HepG2 (cell line): ENCODE results near the gene KHK. TPM values are rescaled to one million over a fixed set of nuclear protein-coding genes. Genes with fewer than 3 reads are reported as not detected.

ENCODE experiments used
- ASH2L ChIP-seq: fragments of 300-600, 200-600 bp; sonication (generic); IDR thresholded peaks from 2 replicates; pipeline ENCODE4 v1.7.0; 2017; ENCODE audit warnings: low read depth, mild to moderate bottlenecking, moderate library complexity, mixed read lengths, low read length; ENCODE audit not compliant: insufficient read length
- CEBPB ChIP-seq: IDR thresholded peaks from 2 replicates; pipeline ENCODE4 v1.6.1; 2011; ENCODE audit warnings: low read depth, low read length, improper control_type of control experiment, borderline replicate concordance
- GATA4 ChIP-seq: sonication (generic); IDR thresholded peaks from 2 replicates; pipeline ENCODE4 v1.6.1; 2016; ENCODE audit warnings: antibody characterized with exemption, low read depth, borderline replicate concordance
- HNRNPUL1 ChIP-seq: fragments of 200-400 bp; formaldehyde crosslinking; IDR thresholded peaks from 2 replicates; pipeline ENCODE4 v1.6.1; 2017; ENCODE audit warnings: low read depth, mild to moderate bottlenecking, low read length, moderate library complexity
- KLF12 ChIP-seq: sonication (generic); formaldehyde crosslinking; IDR thresholded peaks from 2 replicates; pipeline ENCODE4 v1.4.0; 2020; ENCODE audit warnings: missing genetic modification reagents, borderline replicate concordance
- NR2C2 ChIP-seq: sonication (generic); formaldehyde crosslinking; IDR thresholded peaks from 2 replicates; pipeline ENCODE4 v1.4.0; 2020; ENCODE audit warnings: missing genetic modification reagents, mild to moderate bottlenecking, moderate library complexity, borderline replicate concordance
- PHF8 ChIP-seq: sonication (generic); formaldehyde crosslinking; IDR thresholded peaks from 2 replicates; pipeline ENCODE4 v1.5.0; 2020; ENCODE audit warnings: missing genetic modification reagents
- POLR2G ChIP-seq: fragments of 200-400 bp; formaldehyde crosslinking; IDR thresholded peaks from 2 replicates; pipeline ENCODE4 v1.6.1; 2018; ENCODE audit warnings: mild to moderate bottlenecking, low read depth, low read length, moderate library complexity
- SOX13 ChIP-seq, 3 experiments: fragments of 450-650 bp in 1 of 3; sonication (generic) in 1 of 3; formaldehyde crosslinking in 1 of 3; IDR thresholded peaks in 2 of 3; conservative IDR thresholded peaks in 1 of 3; 2 replicates each; pipeline versions ENCODE4 v1.5.0 to v1.6.1; 2016 to 2020; ENCODE audit warnings: antibody characterized with exemption in 1 of 3, mild to moderate bottlenecking in 1 of 3, missing compliant biosample characterization in 1 of 3, missing genetic modification reagents in 1 of 3, moderate library complexity in 1 of 3
- polyA plus RNA-seq, 8 experiments: library from polyadenylated mRNA; depleted of rRNA in 3 of 8; stranded (reverse) in 7 of 8; unstranded in 1 of 8; fragments of >200 nt; fragmentation: Illumina TruSeq in 4 of 8; extraction: Trizol in 4 of 8; gene quantifications; 2 replicates each; pipeline versions ENCODE4 v1.2.1 to v1.2.3, GENCODE V29; 2011 to 2016; ENCODE audit warnings: low read depth in 4 of 8, missing spikeins in 1 of 8, mixed read lengths in 1 of 8; ENCODE audit not compliant: insufficient read depth in 1 of 8
- total RNA-seq, 5 experiments: library from RNA; depleted of rRNA; stranded (reverse); fragments of >200 nt; fragmentation: Illumina TruSeq; extraction: Trizol; gene quantifications; 2 replicates each; pipeline ENCODE4 v1.2.3, GENCODE V29; 2016; ENCODE audit warnings: low read depth in 1 of 5
- TF ChIP-seq, protein P1 (sequence below): sonication (generic); formaldehyde crosslinking; IDR thresholded peaks from 2 replicates; pipeline ENCODE4 v1.4.0; 2020; ENCODE audit warnings: missing genetic modification reagents, borderline replicate concordance
- TF ChIP-seq, protein P2 (sequence below): sonication (generic); formaldehyde crosslinking; IDR thresholded peaks from 2 replicates; pipeline ENCODE4 v1.4.0; 2020; ENCODE audit warnings: mild to moderate bottlenecking, missing genetic modification reagents
- TF ChIP-seq, protein P3 (sequence below): IDR thresholded peaks from 2 replicates; pipeline ENCODE4 v1.6.1; 2016; ENCODE audit warnings: mild to moderate bottlenecking
- TF ChIP-seq, protein P4 (sequence below): sonication (generic); formaldehyde crosslinking; IDR thresholded peaks from 2 replicates; pipeline ENCODE4 v1.5.0; 2020; ENCODE audit warnings: mild to moderate bottlenecking, missing genetic modification reagents, borderline replicate concordance

KHK gene
- total and polyA plus RNA-seq, 2 of the 13 experiments (the other 11 are each of a cell fraction or from before 2014, with no cell fraction given), result 40.9 to 99.2 TPM

DNA sequence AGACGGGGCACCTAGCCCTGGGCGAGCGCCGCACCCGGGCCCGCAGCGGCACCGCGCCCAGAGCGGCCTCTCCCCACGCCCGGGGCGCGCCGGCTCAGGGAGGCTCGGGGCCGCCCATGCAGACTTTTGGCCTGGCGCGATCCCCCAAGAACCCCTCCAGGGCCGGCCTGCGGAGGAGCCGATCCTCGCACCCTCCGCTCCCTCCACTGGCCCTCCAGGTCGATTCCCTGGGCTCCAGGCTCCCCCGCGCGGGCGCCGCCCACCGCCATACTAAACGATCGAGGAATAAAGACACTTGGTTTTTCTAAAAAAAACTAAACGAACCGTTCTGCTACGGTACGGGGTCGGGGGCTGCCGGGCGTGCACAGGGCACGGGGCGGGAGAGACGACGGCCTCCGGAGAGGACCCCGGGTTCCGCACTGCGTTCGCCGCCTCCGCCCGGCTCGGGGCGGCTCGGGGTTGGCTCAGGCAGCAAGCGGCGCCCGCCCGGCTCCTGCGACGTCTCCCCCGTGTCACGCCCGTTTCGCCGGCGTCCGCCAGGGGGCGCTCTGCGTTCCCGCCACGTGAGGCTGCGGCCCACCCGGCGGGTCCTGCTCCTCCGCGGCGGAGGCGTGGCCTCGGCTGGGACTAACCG, 365 bp upstream of the KHK start (continued):
- TF ChIP-seq, protein P1, sequence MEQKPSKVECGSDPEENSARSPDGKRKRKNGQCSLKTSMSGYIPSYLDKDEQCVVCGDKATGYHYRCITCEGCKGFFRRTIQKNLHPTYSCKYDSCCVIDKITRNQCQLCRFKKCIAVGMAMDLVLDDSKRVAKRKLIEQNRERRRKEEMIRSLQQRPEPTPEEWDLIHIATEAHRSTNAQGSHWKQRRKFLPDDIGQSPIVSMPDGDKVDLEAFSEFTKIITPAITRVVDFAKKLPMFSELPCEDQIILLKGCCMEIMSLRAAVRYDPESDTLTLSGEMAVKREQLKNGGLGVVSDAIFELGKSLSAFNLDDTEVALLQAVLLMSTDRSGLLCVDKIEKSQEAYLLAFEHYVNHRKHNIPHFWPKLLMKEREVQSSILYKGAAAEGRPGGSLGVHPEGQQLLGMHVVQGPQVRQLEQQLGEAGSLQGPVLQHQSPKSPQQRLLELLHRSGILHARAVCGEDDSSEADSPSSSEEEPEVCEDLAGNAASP (CRISPR knock-in tag), result peak; percentile 65; the same call in 1 of the 2 replicates
- TF ChIP-seq, protein P2, sequence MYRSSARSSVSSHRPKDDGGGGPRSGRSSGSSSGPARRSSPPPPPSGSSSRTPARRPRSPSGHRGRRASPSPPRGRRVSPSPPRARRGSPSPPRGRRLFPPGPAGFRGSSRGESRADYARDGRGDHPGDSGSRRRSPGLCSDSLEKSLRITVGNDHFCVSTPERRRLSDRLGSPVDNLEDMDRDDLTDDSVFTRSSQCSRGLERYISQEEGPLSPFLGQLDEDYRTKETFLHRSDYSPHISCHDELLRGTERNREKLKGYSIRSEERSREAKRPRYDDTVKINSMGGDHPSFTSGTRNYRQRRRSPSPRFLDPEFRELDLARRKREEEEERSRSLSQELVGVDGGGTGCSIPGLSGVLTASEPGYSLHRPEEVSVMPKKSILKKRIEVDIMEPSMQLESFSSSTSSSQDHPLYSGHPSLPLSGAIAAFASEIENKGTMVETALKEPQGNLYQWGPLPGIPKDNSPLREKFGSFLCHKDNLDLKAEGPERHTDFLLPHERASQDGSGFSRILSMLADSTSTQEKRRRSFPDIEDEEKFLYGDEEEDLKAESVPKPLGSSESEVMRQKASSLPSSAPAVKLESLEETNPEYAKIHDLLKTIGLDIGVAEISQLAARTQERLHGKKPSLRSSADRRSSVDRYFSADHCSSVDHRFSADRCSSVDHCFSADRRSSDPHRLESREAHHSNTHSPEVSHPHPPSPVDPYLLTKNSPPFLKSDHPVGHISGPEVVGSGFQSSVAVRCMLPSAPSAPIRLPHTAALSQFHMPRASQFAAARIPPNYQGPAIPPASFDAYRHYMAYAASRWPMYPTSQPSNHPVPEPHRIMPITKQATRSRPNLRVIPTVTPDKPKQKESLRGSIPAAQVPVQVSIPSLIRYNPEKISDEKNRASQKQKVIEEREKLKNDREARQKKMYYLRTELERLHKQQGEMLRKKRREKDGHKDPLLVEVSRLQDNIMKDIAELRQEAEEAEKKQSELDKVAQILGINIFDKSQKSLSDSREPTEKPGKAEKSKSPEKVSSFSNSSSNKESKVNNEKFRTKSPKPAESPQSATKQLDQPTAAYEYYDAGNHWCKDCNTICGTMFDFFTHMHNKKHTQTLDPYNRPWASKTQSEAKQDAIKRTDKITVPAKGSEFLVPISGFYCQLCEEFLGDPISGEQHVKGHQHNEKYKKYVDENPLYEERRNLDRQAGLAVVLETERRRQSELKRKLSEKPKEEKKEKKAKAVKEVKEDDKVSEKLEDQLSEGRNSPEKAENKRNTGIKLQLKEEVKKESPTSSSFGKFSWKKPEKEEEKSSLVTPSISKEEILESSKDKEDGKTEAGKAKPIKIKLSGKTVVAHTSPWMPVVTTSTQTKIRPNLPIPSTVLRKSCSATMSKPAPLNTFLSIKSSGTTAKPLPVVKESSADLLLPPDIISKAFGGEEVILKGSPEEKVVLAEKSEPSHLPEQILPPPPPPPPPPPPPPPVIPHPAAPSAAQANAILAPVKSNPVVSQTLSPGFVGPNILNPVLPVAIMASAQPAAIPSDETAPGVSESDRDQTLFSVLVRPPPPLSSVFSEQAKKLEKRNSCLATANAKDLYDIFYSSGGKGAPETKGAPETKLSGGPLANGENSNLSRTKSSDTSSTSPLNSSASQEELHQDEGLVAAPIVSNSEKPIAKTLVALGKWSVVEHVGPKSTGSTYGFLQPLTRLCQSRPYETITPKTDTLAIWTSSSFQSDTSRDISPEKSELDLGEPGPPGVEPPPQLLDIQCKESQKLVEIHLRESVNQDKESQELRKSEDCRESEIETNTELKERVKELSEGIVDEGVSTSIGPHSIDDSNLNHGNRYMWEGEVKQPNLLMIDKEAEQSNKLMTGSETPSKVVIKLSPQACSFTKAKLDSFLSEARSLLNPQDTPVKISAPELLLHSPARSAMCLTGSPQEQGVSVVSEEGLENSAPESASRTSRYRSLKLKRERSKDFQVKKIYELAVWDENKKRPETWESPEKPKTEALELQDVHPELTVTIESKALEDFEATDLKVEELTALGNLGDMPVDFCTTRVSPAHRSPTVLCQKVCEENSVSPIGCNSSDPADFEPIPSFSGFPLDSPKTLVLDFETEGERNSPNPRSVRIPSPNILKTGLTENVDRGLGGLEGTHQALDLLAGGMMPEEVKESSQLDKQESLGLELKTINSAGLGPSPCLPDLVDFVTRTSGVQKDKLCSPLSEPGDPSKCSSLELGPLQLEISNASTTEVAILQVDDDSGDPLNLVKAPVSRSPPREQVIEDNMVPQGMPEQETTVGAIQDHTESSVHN (CRISPR knock-in tag), result 0 out of 2 replicates have a peak, but pooled peaks have one; percentile 12
- TF ChIP-seq HNRNPUL1 (no peak), CEBPB (no peak), PHF8 (CRISPR knock-in tag) (peak; percentile 67; the same call in 1 of the 2 replicates), GATA4 (no peak), NR2C2 (peak; percentile 56; the same call in 1 of the 2 replicates), SOX13 (IDR thresholded peaks at IDR 0.05) (no peak), SOX13 (CRISPR knock-in tag; conservative IDR thresholded peaks at IDR 0.05 in 1 of 2, IDR thresholded peaks at IDR 0.05 in 1 of 2) (peak in 1 of 2 experiments; percentile 58; a peak in 1 of 4 replicates), KLF12 (CRISPR knock-in tag) (peak; percentile 98), ASH2L (peak; percentile 63), POLR2G (peak; percentile 77)
- TF ChIP-seq, protein P3, sequence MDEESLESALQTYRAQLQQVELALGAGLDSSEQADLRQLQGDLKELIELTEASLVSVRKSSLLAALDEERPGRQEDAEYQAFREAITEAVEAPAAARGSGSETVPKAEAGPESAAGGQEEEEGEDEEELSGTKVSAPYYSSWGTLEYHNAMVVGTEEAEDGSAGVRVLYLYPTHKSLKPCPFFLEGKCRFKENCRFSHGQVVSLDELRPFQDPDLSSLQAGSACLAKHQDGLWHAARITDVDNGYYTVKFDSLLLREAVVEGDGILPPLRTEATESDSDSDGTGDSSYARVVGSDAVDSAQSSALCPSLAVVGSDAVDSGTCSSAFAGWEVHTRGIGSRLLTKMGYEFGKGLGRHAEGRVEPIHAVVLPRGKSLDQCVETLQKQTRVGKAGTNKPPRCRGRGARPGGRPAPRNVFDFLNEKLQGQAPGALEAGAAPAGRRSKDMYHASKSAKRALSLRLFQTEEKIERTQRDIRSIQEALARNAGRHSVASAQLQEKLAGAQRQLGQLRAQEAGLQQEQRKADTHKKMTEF, result peak; percentile 78
- TF ChIP-seq, protein P4, sequence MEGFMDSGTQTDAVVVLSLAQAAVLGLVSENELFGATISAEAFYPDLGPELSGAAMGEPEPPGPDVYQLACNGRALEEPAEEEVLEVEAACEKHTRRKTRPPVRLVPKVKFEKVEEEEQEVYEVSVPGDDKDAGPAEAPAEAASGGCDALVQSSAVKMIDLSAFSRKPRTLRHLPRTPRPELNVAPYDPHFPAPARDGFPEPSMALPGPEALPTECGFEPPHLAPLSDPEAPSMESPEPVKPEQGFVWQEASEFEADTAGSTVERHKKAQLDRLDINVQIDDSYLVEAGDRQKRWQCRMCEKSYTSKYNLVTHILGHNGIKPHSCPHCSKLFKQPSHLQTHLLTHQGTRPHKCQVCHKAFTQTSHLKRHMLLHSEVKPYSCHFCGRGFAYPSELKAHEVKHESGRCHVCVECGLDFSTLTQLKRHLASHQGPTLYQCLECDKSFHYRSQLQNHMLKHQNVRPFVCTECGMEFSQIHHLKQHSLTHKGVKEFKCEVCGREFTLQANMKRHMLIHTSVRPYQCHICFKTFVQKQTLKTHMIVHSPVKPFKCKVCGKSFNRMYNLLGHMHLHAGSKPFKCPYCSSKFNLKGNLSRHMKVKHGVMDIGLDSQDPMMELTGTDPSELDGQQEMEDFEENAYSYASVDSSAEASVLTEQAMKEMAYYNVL (CRISPR knock-in tag), result no peak
